ENCODE results near the gene GPC3.

GPC3 gene

GRCh38 chrX:133523526-133523925, 461.9 kb downstream of the GPC3 start:
- TF ChIP-seq POLR2A (IDR thresholded peaks at IDR 0.05; ENCODE audit: low read depth, low read length), result no peak
- TF ChIP-seq TAF1 (IDR thresholded peaks at IDR 0.05; ENCODE audit: borderline replicate concordance, low read depth, low read length), result no peak
- TF ChIP-seq POLR2AphosphoS5 (IDR thresholded peaks at IDR 0.05; ENCODE audit: low read depth, low read length), result no peak
- DNase-seq (ENCODE audit: insufficient read length), result no peak
- no peak for FAIRE-seq

- FAIRE-seq, result no peak
- TF ChIP-seq POLR2AphosphoS5 (IDR thresholded peaks at IDR 0.05; ENCODE audit: low read depth, low read length) (no peak), POLR2A (IDR thresholded peaks at IDR 0.05; ENCODE audit: low read depth, low read length) (no peak), TAF1 (IDR thresholded peaks at IDR 0.05; ENCODE audit: borderline replicate concordance, low read depth, low read length) (no peak)
Observed at GRCh38 chrX:133523081-133523487, 462.3 kb downstream of the GPC3 start.

GRCh38 chrX:133516686-133517085, 468.7 kb downstream of the GPC3 start:
- FAIRE-seq, result no peak
- TF ChIP-seq POLR2A (IDR thresholded peaks at IDR 0.05; ENCODE audit: low read depth, low read length) (no peak), POLR2AphosphoS5 (IDR thresholded peaks at IDR 0.05; ENCODE audit: low read depth, low read length) (no peak), TAF1 (IDR thresholded peaks at IDR 0.05; ENCODE audit: borderline replicate concordance, low read depth, low read length) (no peak)
- DNase-seq (ENCODE audit: insufficient read length), result no peak

More at GRCh38 chrX:133523081-133523487, 462.3 kb downstream of the GPC3 start:
- no peak for DNase-seq (ENCODE audit: insufficient read length)

- DNase-seq (ENCODE audit: insufficient read length), result no peak
- no peak for FAIRE-seq
- TF ChIP-seq TAF1 (IDR thresholded peaks at IDR 0.05; ENCODE audit: borderline replicate concordance, low read depth, low read length), result no peak
- TF ChIP-seq POLR2AphosphoS5 (IDR thresholded peaks at IDR 0.05; ENCODE audit: low read depth, low read length), result no peak
- no peak for TF ChIP-seq POLR2A (IDR thresholded peaks at IDR 0.05; ENCODE audit: low read depth, low read length)
Observed at GRCh38 chrX:133514486-133514885, 470.9 kb downstream of the GPC3 start.

GRCh38 chrX:133513123-133513522, 472.3 kb downstream of the GPC3 start:
- DNase-seq (ENCODE audit: insufficient read length) (no peak), FAIRE-seq (no peak)
- TF ChIP-seq TAF1 (IDR thresholded peaks at IDR 0.05; ENCODE audit: borderline replicate concordance, low read depth, low read length) (no peak), POLR2AphosphoS5 (IDR thresholded peaks at IDR 0.05; ENCODE audit: low read depth, low read length) (no peak), POLR2A (IDR thresholded peaks at IDR 0.05; ENCODE audit: low read depth, low read length) (no peak)

- no peak for TF ChIP-seq TAF1 (IDR thresholded peaks at IDR 0.05; ENCODE audit: borderline replicate concordance, low read depth, low read length)
- TF ChIP-seq POLR2A (IDR thresholded peaks at IDR 0.05; ENCODE audit: low read depth, low read length), result no peak
- TF ChIP-seq POLR2AphosphoS5 (IDR thresholded peaks at IDR 0.05; ENCODE audit: low read depth, low read length), result no peak
- FAIRE-seq (no peak), DNase-seq (ENCODE audit: insufficient read length) (no peak)
Observed at GRCh38 chrX:133511041-133511440, 474.4 kb downstream of the GPC3 start.

- FAIRE-seq (no peak), DNase-seq (ENCODE audit: insufficient read length) (no peak)
- TF ChIP-seq POLR2A (IDR thresholded peaks at IDR 0.05; ENCODE audit: low read depth, low read length), result no peak
- no peak for TF ChIP-seq POLR2AphosphoS5 (IDR thresholded peaks at IDR 0.05; ENCODE audit: low read depth, low read length)
- no peak for TF ChIP-seq TAF1 (IDR thresholded peaks at IDR 0.05; ENCODE audit: borderline replicate concordance, low read depth, low read length)
Observed at GRCh38 chrX:133497356-133497755, 488.0 kb downstream of the GPC3 start.

- DNase-seq (ENCODE audit: insufficient read length) (no peak), FAIRE-seq (no peak)
- TF ChIP-seq TAF1 (IDR thresholded peaks at IDR 0.05; ENCODE audit: borderline replicate concordance, low read depth, low read length), result no peak
- TF ChIP-seq POLR2A (IDR thresholded peaks at IDR 0.05; ENCODE audit: low read depth, low read length), result no peak
Observed at GRCh38 chrX:133495464-133496391, 489.7 kb downstream of the GPC3 start.

- DNase-seq (ENCODE audit: insufficient read length) (no peak), FAIRE-seq (no peak)
- TF ChIP-seq POLR2A (IDR thresholded peaks at IDR 0.05; ENCODE audit: low read depth, low read length) (no peak), TAF1 (IDR thresholded peaks at IDR 0.05; ENCODE audit: borderline replicate concordance, low read depth, low read length) (no peak), POLR2AphosphoS5 (IDR thresholded peaks at IDR 0.05; ENCODE audit: low read depth, low read length) (no peak)
Observed at GRCh38 chrX:133493366-133493765, 492.0 kb downstream of the GPC3 start.

- no peak for DNase-seq (ENCODE audit: insufficient read length)
- TF ChIP-seq POLR2A (IDR thresholded peaks at IDR 0.05; ENCODE audit: low read depth, low read length) (no peak), TAF1 (IDR thresholded peaks at IDR 0.05; ENCODE audit: borderline replicate concordance, low read depth, low read length) (no peak), POLR2AphosphoS5 (IDR thresholded peaks at IDR 0.05; ENCODE audit: low read depth, low read length) (no peak)
- FAIRE-seq, result no peak
Observed at GRCh38 chrX:133490955-133491354, 494.4 kb downstream of the GPC3 start.
